GM18951 (cell line): ENCODE data around the gene SPIN2B.
"Not testable (repeated sequence)": the region's sequence is repeated elsewhere in the genome, so short reads cannot be mapped to it uniquely, and the experiment has no call there.

Experiments used
- POLR2A ChIP-seq: IDR thresholded peaks from 4 replicates; pipeline ENCODE4 v1.6.1; 2011; ENCODE audit warnings: mild to moderate bottlenecking; ENCODE audit not compliant: insufficient read length, insufficient read depth; ENCODE audit errors: extremely low read depth
- in situ Hi-C: fragments of 300-500 bp; cut with MboI; formaldehyde crosslinking; loops from one replicate; pipeline ENCODE4 v1.12.0; 2022; ENCODE audit warnings: low sequenced_read_pairs, mixed read lengths, inconsistent platforms; ENCODE audit not compliant: unreplicated experiment

Gene SPIN2B

DNA sequence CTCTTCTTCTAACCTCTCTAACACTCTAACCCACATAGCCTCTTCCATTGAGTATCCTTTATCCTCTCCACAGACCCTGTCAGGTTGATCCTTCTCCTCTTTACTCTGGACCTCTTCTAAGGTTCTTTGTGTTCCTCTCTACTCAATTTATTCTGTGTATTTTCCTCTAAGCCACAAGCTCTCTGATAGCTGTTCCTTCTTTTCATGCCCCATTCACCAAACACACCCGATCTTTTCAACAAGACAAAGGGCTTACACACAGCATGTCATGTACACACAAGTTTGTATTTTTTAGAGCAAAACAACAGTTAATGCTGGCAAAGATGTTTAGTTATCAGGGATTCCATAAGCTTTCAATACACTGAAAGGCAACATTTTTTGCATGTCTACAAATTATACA is 1.9 kb downstream of the SPIN2B start:
- no peak for TF ChIP-seq POLR2A
- in situ Hi-C loops = no loop called here

DNA sequence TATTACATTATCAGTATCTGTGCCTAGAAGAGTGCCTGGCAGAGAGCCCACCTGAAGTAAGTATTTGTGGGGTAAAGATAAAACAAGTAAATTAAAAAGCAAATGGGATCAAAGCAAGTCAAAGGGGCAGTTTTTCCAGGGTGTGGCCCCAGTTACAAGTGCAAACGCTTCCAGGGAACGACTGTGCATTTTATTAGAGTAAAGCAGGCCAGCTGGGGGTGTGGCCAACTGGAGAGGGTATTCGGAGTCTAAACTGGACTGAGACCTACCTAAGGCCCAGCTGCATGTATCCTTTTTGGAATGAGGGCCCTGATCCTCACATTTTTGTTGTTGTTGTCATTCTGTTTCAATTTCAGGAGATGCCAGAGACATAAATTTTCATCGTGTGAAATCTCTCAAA is 3.8 kb downstream of the SPIN2B start:
- in situ Hi-C loops = not testable (repeated sequence)

DNA sequence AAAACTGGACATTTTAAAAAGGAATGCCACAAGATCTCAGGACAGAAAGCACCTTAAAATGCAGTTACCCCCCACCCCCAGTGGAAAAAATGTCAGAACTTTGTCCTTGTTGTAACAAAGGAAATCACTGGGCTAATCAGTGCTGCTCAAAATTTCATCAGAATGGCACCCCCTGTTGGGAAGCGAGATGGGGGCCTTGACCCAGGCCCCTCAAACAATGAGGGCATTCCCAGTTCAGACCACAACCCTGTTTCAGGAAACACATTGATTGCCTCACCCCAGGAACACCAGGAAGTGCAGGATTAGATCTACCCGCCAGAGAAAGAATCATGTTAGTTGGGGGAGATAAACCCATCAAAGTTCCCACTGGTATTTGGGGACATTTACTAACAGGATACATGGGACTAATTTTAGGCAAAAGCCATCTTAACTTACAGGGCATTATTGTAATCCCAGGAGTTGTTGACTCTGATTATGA is 16.4 kb downstream of the SPIN2B start:
- in situ Hi-C loops = no loop called here
- no peak for TF ChIP-seq POLR2A

DNA sequence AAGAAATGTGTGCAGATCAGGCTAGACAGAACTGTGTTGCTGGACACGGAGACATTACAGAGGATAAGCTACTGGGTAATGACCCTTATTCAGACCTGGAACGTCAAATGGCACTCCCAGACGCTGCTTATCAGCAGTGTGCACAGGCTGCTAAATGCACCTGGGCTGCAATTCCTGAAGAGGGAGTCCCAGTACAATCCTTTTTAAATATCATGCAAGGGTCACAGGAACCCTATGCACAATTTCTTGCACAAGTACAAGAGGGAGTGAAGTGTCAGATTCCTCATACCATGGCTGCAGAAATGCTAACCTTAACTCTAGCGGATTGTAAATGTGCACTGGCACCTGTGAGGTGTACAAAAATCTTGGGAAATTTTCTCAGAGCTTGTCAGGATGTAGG is 16.9 kb downstream of the SPIN2B start:
- no peak for TF ChIP-seq POLR2A
- in situ Hi-C loops = no loop called here

DNA sequence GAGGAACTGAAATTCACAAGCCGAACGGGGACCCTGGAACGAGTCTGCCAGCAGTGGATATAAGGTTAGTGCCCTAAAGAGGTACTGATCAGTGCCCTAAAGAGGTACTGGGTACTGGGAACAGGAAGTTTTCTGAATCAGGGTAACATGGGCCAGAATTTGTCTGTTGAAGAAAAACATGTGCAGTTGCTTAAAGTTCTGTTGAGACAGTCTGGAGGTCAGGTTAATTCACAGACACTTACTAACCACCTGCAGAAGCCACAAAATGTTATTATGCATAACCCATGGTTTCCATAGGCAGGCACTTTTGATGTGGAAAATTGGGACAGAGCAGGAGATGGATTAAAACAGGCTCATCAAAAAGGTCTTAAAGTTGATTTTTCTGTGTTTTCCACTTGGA is 17.9 kb downstream of the SPIN2B start:
- in situ Hi-C loops = no loop called here
- TF ChIP-seq POLR2A = no peak

DNA sequence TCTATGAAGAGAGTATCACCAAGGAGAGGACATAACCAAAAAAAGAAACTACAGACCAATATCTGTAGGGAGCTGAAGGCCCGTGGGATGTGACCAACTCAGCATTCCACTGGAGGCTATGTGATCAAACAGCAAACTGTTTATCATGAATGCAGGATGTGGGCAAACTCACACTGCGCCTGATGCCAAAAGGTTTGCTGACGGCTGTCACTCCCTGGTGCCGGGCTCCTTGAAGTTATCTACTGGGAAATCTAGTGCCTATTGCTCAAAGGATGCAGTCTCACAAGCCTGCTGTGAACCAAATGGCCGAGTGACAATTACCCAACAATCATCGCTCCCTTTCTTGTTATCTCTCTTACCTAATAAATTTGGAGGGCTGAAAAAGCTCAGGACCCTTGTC is 18.4 kb downstream of the SPIN2B start:
- in situ Hi-C loops = not testable (repeated sequence)

DNA sequence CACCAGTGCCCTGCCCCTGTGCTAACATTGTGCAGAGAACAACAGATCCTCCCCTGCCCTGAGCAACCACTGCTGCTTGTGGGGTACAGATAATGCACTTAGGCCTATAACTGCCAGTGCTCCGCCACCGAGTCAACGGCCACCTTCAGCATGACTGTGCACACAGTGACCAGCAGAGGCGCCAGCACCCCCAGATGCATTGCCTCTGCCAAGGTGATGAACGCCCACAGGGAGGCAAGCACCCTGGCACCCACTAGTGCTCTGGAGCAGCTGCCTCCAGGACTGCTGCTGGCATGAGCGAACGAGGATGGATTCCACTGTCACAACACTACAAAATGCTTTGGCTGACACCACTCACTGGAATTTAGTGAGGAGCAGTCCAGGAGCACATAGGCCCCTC is 38.2 kb downstream of the SPIN2B start:
- TF ChIP-seq POLR2A = no peak
- in situ Hi-C loops = no loop called here

DNA sequence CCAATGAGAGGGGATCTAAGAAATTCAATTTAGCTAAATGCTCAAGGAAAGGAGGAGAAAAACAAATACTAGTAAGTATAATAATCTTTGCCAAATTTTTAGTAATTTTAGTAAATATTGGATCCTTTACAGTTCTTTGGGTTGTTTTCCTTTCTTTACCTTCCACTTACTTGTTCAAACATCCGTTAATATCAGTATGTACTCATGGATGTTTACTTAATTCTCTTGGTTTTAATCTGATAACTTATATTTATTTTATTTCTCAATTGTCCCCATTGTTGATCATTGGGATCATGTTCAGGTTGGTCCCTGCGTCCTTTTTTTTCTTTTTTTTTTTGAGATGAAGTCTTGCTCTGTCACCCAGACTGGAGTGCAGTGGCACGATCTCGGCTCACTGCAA is 46.9 kb downstream of the SPIN2B start:
- in situ Hi-C loops = no loop called here
- no peak for TF ChIP-seq POLR2A

DNA sequence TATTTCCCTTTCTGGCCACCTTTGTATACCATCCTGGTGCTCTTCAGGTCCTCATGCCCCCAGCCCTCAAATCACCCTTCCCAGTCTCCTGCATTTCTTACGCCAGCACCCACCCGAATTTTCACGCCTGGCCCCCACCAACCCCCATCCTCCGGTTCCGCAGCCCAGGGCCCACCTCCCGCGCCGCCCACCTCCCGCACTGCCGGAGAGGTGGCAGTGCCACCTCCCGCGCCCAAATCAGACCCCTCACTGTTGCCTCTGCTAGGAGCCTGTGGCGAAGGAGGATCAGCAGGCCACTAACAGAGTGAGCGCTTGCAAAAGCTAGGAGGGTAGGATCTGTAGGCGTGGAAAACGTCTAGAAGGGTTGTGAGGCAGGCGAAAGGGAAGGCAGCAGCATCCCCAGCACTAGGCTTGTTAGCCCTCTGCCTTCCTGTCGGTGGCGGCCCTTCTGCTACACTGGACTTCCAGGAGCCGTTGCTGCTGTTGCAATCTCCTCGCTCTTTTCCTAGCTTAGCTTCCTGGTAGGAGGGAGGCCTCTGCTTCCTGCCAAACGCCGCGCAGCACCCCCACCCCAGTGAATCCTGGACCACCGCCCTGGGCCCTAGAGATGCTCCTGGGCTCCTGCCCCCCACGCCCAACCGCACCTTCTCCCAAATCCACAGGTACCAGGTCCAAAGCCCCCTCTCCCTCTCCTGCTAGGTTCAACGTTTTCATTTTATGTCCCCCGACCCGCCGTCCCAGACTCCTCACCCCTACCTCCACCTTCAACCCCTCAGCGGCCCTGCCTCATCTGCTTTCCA is 51.0 kb downstream of the SPIN2B start:
- TF ChIP-seq POLR2A = no peak
- in situ Hi-C loops = no loop called here
